Karpas-422 (cell line): ENCODE data around the gene PCDHB11. TPM values are rescaled to one million over a fixed set of nuclear protein-coding genes. Genes with fewer than 3 reads are reported as not detected.
"Not testable (repeated sequence)": the region's sequence is repeated elsewhere in the genome, so short reads cannot be mapped to it uniquely, and the experiment has no call there.

ENCODE experiments used
- DNase-seq: peaks from one replicate; pipeline ENCODE4 v3.0.0-alpha.2; 2015
- H2AFZ ChIP-seq: fragments of 200-600 bp; sonication (generic); 2 replicates; pipeline ENCODE4 v1.6.1; 2014; ENCODE audit warnings: antibody characterized with exemption, low read length, mixed read lengths
- H3K27ac ChIP-seq: fragments of 200-600 bp; sonication (generic); 2 replicates; pipeline ENCODE4 v1.5.1; 2014; ENCODE audit warnings: mild to moderate bottlenecking, low read length, moderate library complexity
- H3K27me3 ChIP-seq: fragments of 200-600 bp; sonication (generic); 2 replicates; pipeline ENCODE4 v1.6.1; 2014; ENCODE audit warnings: low read length, mixed read lengths
- H3K36me3 ChIP-seq: fragments of 200-600 bp; sonication (generic); 2 replicates; pipeline ENCODE4 v1.6.1; 2014; ENCODE audit warnings: low read length, mixed read lengths; ENCODE audit not compliant: insufficient read depth
- H3K4me1 ChIP-seq: fragments of 200-600 bp; sonication (generic); 2 replicates; pipeline ENCODE4 v1.6.1; 2014; ENCODE audit warnings: mild to moderate bottlenecking, low read length, mixed read lengths
- H3K4me2 ChIP-seq: fragments of 200-600 bp; sonication (generic); 2 replicates; pipeline ENCODE4 v1.6.1; 2014; ENCODE audit warnings: low read length, low read depth, mild to moderate bottlenecking; ENCODE audit not compliant: poor library complexity, severe bottlenecking
- H3K4me3 ChIP-seq: fragments of 200-600 bp; sonication (generic); 2 replicates; pipeline ENCODE4 v1.5.1; 2014; ENCODE audit warnings: mild to moderate bottlenecking, antibody characterized with exemption, low read length, mixed read lengths
- H3K79me2 ChIP-seq: fragments of 200-600 bp; sonication (generic); 2 replicates; pipeline ENCODE4 v1.6.1; 2014; ENCODE audit warnings: mild to moderate bottlenecking, low read length, mixed read lengths
- H3K9ac ChIP-seq: fragments of 200-600 bp; sonication (generic); 2 replicates; pipeline ENCODE4 v1.6.0; 2014; ENCODE audit warnings: low read length
- H3K9me2 ChIP-seq: fragments of 200-600 bp; sonication (generic), shearing (Covaris generic); replicated peaks from 2 replicates; pipeline ENCODE4 v1.6.0; 2014; ENCODE audit warnings: mild to moderate bottlenecking, low read length, moderate library complexity; ENCODE audit not compliant: insufficient read depth
- H3K9me3 ChIP-seq: fragments of 300-700, 200-600 bp; sonication (generic); 2 replicates; pipeline ENCODE4 v1.6.1; 2014; ENCODE audit warnings: low read length, mixed read lengths
- H4K20me1 ChIP-seq: fragments of 200-600 bp; sonication (generic); 2 replicates; pipeline ENCODE4 v1.6.1; 2014; ENCODE audit warnings: mild to moderate bottlenecking, antibody characterized with exemption, low read length, low read depth; ENCODE audit not compliant: insufficient read depth
- total RNA-seq: library from RNA; depleted of rRNA; stranded (reverse); fragments of >200 nt; shearing (Covaris generic); gene quantifications from 2 replicates; pipeline ENCODE4 v1.2.3, GENCODE V29; 2014; ENCODE audit warnings: low replicate concordance

PCDHB11 gene
- total RNA-seq, 1 experiment from 2014 or later = not detected

GRCh38 chr5:141201126-141201525 is 1.7 kb downstream of the PCDHB11 start:
- H3K27me3 ChIP-seq, H3K9me3 ChIP-seq, H2AFZ ChIP-seq, H3K9ac ChIP-seq, H3K9me2 ChIP-seq, H4K20me1 ChIP-seq, H3K27ac ChIP-seq, H3K36me3 ChIP-seq, DNase-seq, H3K4me1 ChIP-seq, H3K79me2 ChIP-seq, H3K4me3 ChIP-seq, H3K4me2 ChIP-seq: not testable (repeated sequence)

GRCh38 chr5:141201646-141202045 is 2.2 kb downstream of the PCDHB11 start:
- not testable (repeated sequence) for H3K9me2 ChIP-seq, H3K9ac ChIP-seq, H3K9me3 ChIP-seq, H3K36me3 ChIP-seq, DNase-seq, H2AFZ ChIP-seq, H3K79me2 ChIP-seq, H3K27me3 ChIP-seq, H4K20me1 ChIP-seq, H3K27ac ChIP-seq, H3K4me3 ChIP-seq, H3K4me2 ChIP-seq, H3K4me1 ChIP-seq

- Histone ChIP-seq H2AFZ (no peak within 1 kb of the TSS), H3K4me1 (no peaks in the 10 kb centered on the region; the same call in 1 of the 2 replicates), H3K79me2 (no peaks in the 10 kb centered on the region), H3K4me2 (no peak within 1 kb of the TSS), H3K4me3 (no peak within 1 kb of the TSS), H3K9me2 (no peaks in the 10 kb centered on the region), H3K9me3 (no peaks in the 10 kb centered on the region), H3K36me3 (no peaks in the 10 kb centered on the region), H3K9ac (no peak within 1 kb of the TSS), H3K27ac (no peak within 1 kb of the TSS), H3K27me3 (no peaks in the 10 kb centered on the region), H4K20me1 (no peaks in the 10 kb centered on the region)
- DNase-seq = peak; percentile 72
These were observed 9.1 kb downstream of the PCDHB11 start, which contains the start of gene PCDHB12 for GRCh38 chr5:141208478-141208877. Gene PCDHB12 (plus strand): TSS chr5:141208719. CDS start chr5:141208908, 189 bp downstream.

GRCh38 chr5:141210281-141210680 is 10.9 kb downstream of the PCDHB11 start:
- not testable (repeated sequence) for H3K9me2 ChIP-seq, H3K27me3 ChIP-seq, H2AFZ ChIP-seq, H3K27ac ChIP-seq, H3K4me2 ChIP-seq, H3K4me1 ChIP-seq, H3K9me3 ChIP-seq, H3K36me3 ChIP-seq, H4K20me1 ChIP-seq, H3K9ac ChIP-seq, DNase-seq, H3K4me3 ChIP-seq, H3K79me2 ChIP-seq

- H3K79me2 ChIP-seq, H3K4me3 ChIP-seq, H3K9ac ChIP-seq, H3K4me1 ChIP-seq, H3K27ac ChIP-seq, H3K27me3 ChIP-seq, H4K20me1 ChIP-seq, DNase-seq, H3K36me3 ChIP-seq, H3K9me3 ChIP-seq, H3K4me2 ChIP-seq, H3K9me2 ChIP-seq, H2AFZ ChIP-seq: not testable (repeated sequence)
These were observed 11.4 kb downstream of the PCDHB11 start for GRCh38 chr5:141210849-141211248.

GRCh38 chr5:141213656-141214339 is 14.4 kb downstream of the PCDHB11 start, which contains the start of gene PCDHB13:
Gene PCDHB13 (plus strand): TSS chr5:141213919. CDS start chr5:141214124, 205 bp downstream.
- not testable (repeated sequence) for H3K4me3 ChIP-seq, H3K4me1 ChIP-seq, H3K9ac ChIP-seq, H4K20me1 ChIP-seq, H3K9me3 ChIP-seq, H3K27me3 ChIP-seq, H3K9me2 ChIP-seq, H3K36me3 ChIP-seq, H3K4me2 ChIP-seq, H2AFZ ChIP-seq, H3K79me2 ChIP-seq, H3K27ac ChIP-seq
- peak; percentile 76 for DNase-seq

- H3K36me3 ChIP-seq, DNase-seq, H4K20me1 ChIP-seq, H3K27ac ChIP-seq, H3K4me1 ChIP-seq, H3K79me2 ChIP-seq, H3K27me3 ChIP-seq, H3K9me3 ChIP-seq, H3K4me3 ChIP-seq, H3K9me2 ChIP-seq, H3K4me2 ChIP-seq, H2AFZ ChIP-seq, H3K9ac ChIP-seq: not testable (repeated sequence)
These were observed 15.2 kb downstream of the PCDHB11 start for GRCh38 chr5:141214583-141214982.

- H3K9me2 ChIP-seq, H3K4me3 ChIP-seq, H3K36me3 ChIP-seq, H3K4me1 ChIP-seq, H2AFZ ChIP-seq, H3K27ac ChIP-seq, H3K79me2 ChIP-seq, H4K20me1 ChIP-seq, H3K27me3 ChIP-seq, H3K4me2 ChIP-seq, DNase-seq, H3K9ac ChIP-seq, H3K9me3 ChIP-seq: not testable (repeated sequence)
These were observed 16.1 kb downstream of the PCDHB11 start for GRCh38 chr5:141215504-141215903.

- not testable (repeated sequence) for H3K36me3 ChIP-seq, H3K9ac ChIP-seq, H3K4me3 ChIP-seq, H3K79me2 ChIP-seq, H2AFZ ChIP-seq, H3K27me3 ChIP-seq, DNase-seq, H3K27ac ChIP-seq, H3K4me1 ChIP-seq, H4K20me1 ChIP-seq, H3K4me2 ChIP-seq, H3K9me2 ChIP-seq, H3K9me3 ChIP-seq
These were observed 16.6 kb downstream of the PCDHB11 start for GRCh38 chr5:141216035-141216434.
